NOMO-1 treated with DMSO at 0.1 percent for 48 hours (cell line): Measurements from ENCODE around the gene UBAC2.
A peak's percentile ranks its signal among the peaks of the same experiment; 100 is the strongest.
"Not testable (repeated sequence)": the region's sequence is repeated elsewhere in the genome, so short reads cannot be mapped to it uniquely, and the experiment has no call there.

Source experiments
- DNase-seq: peaks from one replicate; lab custom pipeline; 2025; ENCODE audit not compliant: unreplicated experiment; lab: John Stamatoyannopoulos, UW

UBAC2 gene

GRCh38 chr13:99388334-99388923, 187.8 kb downstream of the UBAC2 start:
- no peak for DNase-seq

DNA sequence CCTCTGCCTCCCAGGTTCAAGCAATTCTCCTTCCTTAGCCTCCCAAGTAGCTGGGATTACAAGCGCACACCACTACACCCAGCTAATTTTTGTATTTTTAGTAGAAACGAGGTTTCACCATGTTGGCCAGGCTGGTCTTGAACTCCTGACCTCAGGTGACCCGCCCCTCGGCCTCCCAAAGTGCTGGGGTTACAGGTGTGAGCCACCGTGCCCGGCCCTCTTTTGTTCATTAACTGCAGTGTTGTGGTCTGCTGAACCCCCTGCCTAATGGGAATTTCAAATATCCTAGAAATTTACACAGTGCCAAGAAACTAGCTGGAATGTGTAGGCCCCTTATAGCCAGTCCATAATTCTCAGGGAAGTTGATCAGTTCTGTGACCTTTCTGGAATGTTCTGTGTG, 188.4 kb downstream of the UBAC2 start:
- not testable (repeated sequence) for DNase-seq

GRCh38 chr13:99389520-99390304, 189.1 kb downstream of the UBAC2 start:
- no peak for DNase-seq

DNA sequence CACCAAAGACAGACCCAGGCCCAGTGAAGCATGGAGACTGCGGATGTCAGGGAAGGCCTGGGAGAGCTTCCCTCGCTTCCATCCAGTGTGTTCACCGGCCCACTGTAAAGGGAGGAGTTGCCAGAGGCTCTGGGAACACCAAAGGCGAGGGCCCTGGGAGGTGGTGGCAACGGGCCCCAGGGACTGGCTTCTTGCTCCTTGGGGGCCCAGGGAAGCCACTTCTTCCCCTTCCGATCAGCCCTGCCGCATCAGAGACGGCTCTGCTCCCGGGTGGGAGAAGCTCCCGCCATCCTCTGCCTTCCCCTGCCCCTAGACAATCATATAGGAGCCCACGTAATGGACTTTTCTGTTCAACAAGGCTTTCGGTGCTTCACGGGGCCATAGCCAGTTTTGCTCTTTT, 189.9 kb downstream of the UBAC2 start:
- no peak for DNase-seq

DNA sequence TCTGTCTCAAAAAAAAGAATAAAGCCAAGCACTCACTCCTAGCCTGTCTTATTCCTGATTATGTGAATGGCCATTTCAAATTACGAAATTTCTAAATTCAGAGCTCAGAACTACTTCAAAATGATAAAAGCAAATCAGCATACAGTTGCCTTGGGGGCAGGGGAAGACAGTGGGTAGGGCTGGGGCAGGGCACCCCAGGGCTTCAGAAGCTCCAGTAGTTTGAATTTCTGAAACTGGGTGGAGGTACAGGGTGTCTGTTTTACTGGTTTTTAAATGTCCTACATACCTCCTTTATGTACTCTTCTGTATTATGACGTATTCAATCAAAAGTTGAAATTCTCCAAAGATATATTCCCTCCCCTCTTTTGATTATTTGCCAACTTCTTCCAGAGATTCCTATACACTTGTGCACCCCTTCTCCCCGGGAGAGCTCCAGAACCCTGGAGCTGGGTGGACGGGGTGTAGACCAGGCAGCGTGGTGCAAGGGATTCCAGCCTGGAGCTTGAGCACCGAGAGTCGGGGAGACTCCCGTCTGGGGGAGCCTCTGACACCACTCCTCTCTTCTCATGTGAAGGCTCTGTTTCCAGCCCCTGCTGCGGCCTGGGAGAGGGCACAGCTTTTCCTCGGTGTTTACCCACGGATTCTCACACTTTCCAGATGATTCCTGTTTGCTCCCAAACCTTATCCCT, 191.3 kb downstream of the UBAC2 start:
- no peak for DNase-seq

GRCh38 chr13:99392470-99393135, 191.9 kb downstream of the UBAC2 start:
- DNase-seq = no peak

- DNase-seq = not testable (repeated sequence)
Observed at GRCh38 chr13:99393391-99393790, 192.7 kb downstream of the UBAC2 start.

DNA sequence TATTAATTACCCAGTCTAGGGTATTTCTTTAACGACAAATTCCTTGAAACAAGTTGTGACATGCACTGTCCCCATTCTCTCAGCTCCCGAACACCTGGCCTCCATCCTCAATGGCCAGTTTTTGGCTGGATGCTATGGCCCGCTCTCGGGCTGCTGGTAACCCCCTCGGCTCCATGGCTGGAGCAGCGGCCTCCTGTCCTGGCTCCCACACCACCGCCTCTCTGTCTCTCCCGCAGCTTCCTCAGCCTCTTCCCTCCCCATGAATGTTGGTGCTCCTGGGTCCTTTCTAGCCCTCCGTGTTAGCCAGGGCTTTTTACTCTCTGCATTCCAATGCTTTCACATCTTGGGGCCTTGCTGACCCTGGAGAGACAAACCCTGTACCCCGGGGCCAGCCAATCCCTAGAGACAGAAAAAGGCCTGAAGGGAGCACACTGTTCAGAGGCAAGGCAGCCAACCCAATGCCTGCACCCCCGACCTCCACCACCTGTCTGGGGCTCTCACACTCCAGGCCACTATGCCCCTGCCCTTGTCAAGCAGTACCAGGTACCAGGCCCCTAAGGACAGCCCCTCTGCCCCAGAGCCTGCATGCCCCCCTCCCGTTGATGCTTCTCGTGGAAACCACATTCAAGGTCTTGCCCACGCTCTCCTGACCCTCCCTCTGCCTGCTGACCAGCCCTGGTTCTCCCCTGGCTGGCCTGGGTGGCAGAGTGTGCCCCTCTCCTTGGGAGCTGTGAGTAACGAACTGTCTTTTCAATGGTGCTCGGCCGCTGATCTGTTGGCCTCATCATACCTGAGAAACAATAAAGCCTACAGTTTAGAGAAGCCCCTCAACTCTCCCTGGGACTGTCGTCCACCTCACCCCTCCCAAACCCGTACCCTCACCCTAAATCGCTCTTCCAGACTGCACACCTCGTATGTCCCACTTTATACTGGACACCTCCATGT, 193.4 kb downstream of the UBAC2 start:
- no peak for DNase-seq

GRCh38 chr13:99395436-99395835, 194.8 kb downstream of the UBAC2 start:
- no peak for DNase-seq

- DNase-seq = no peak
Observed at GRCh38 chr13:99396446-99396845, 195.8 kb downstream of the UBAC2 start.

- DNase-seq = no peak
Observed at GRCh38 chr13:99398071-99398470, 197.4 kb downstream of the UBAC2 start.

DNA sequence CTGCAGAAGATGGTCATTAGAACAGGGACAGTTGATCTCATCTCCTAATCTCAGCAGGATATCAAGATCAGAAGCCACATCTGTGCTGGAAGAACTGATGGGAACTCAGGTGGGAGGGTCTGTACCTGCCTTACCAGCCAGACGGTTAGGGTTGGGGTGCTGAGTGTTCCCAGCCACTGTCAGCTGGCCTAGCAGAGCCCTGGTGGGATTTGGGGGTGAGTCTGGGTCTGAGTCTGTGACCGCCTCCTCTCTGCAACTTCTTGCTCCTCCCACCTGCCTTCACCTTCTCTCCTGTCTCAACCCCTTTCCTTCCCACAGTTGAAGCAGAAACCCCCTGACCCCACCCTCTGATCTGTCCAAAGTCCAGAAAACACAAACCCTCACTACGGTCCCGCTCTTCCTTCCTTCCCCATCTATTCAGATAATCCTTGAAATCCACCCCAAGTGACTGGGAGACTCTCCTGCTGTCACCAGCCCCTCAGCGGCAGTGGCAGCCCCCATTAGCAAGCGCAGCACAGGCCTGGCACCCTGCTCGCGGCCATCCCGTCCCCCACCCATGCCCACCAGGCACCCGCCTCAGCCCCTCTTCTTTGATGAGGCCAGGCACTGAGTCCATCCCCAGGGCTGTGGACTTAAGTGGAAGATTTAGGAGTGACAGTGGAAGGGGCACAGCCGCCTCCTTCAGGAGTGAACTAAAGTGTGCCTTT, 198.4 kb downstream of the UBAC2 start:
- DNase-seq = no peak

DNA sequence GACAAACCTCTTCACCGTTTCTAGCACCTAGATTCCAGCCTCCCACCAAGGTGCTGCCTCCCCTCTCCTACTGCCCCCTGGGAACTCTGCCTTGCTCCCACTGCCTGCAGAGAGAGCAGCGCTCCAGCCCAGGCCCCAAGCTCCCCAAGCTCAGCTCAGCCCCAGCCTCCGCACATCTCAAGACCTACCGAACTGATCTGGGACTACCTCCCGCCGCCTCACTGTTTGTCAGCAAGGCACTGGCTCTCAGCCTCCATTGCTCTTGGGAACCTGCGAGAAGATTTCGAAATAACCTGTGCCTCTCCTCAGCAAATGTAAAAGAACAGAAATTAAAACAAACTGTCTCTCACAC, 198.9 kb downstream of the UBAC2 start:
- DNase-seq = no peak

- DNase-seq = no peak
Observed at GRCh38 chr13:99403458-99403971, 202.9 kb downstream of the UBAC2 start.

DNA sequence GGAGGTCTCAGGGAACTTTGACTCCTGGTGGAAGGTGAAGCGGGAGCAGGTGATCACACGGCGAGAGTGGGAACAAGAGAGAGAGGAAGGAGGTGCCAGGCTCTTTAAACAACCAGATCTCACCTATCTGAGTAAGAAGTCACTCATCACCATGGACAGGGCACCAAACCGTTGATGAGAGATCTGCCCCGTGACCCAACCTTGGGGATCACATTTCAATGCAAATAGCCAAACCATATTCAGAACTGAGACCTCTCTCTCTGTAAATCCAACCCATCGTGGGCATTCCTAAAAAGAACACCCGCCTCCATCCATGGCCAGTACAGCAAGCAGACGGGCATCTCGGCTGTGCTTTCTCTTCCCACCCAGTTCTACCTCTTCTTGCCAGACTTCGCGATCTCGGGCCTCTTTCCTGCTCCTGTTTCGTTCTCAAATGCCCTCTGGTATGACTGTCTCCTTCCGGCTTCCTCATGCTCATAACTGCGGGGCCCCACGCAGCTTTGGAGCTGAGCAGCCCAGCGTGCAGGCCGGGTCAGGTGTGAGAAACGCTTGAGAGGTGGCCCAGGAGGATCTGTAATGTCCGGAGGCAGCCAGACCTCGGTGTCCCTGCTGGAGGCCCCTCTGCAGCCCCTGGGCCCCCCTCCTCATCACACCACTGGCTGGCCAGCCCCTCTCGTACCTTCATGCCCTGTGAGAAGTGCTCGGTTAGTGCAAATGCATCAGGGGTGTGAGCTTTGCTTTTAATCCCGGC, 203.5 kb downstream of the UBAC2 start:
- DNase-seq = no peak

GRCh38 chr13:99405966-99406365, 205.3 kb downstream of the UBAC2 start:
- no peak for DNase-seq

DNA sequence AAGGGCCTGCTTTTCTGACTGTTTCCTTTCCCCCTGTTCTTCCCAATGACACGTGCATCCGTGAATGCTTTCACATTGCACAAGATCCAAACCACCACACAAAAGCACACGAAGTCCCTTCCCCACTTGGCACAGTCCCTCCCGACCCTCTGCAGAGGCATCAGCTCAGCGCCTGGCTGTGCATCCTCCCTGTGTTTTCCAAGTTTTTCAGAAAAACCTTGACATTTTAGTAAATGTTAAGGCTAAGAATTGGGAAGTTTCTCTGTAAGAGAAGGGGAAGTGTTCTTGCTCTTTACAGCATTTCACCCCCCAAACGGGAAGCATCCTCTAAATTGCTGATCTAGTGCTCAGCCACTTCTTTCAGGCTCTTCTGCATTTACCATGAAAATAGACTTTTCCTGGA, 206.1 kb downstream of the UBAC2 start:
- DNase-seq = peak; percentile 72

DNA sequence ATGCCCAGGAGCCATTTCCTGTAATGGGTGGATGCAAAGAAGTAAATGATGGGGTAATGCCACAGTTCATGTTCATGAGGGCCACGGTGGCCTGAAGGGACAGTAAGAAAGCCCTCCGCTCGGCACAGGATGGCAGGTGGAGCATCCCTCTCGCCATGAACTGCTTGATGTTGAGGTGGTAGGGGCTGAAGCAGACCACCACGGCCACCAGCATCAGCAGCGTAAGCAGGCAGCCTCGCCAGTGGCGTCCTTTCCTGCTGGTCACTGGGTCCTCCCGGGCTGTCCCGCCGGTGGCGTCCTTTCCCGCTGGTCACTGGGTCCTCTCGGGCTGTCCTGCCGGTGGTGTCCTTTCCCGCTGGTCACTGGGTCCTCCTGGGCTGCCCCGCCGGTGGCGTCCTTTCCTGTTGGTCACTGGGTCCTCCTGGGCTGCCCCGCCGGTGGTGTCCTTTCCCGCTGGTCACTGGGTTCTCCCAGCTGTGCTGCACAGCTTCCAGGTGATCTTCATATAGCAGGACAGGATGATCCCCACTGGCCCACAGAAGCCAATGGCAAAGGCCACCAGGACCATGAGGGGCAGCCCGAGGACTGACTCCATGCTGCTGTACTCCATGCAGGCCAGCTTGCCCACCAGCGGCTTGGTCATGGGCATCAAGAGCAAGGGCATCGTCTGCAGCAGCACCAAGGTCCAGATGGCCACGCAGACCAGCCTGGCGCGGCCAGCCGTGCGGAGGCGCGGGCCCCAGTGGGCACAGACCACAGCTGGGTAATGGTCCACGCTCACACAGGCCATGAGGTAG, 207.4 kb downstream of the UBAC2 start:
- DNase-seq = no peak

DNA sequence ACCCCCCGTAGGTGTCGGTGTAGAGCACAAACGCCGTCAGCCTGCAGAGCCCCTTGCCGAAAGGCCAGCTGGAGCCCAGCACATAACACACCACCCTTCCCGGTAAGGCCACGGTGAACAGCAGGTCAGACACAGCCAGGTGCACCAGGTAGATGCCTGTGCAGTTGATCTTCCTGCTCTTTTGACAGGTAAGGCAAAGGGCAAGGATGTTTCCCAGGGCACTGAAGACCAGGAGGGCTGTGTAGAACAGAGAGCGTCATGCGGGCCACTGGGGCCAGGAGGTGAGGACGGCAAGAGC, 208.0 kb downstream of the UBAC2 start:
- DNase-seq = no peak
